Mammary epithelial cell (primary cell): ENCODE data around the gene TFCP2.

Experiments used
- CTCF ChIP-seq, 2 donors: IDR thresholded peaks in 1 of 2; conservative IDR thresholded peaks in 1 of 2; 2 replicates each; pipeline ENCODE4 v1.5.1; 2011 to 2012; ENCODE audit warnings: inconsistent platforms in 2 of 2, low read length in 2 of 2, mild to moderate bottlenecking in 2 of 2, control low read depth in 1 of 2, low read depth in 1 of 2; ENCODE audit not compliant: insufficient read depth in 1 of 2; ENCODE audit errors: extremely low read depth in 1 of 2
- EZH2 ChIP-seq: IDR thresholded peaks from 2 replicates; pipeline ENCODE4 v1.6.1; 2012; ENCODE audit warnings: low read length, inconsistent platforms, borderline replicate concordance

GRCh38 chr12:51188359-51189051, 15.6 kb upstream of the TFCP2 start:
- no peak for TF ChIP-seq EZH2
- no peak for TF ChIP-seq CTCF (conservative IDR thresholded peaks at IDR 0.05 in 1 of 2, IDR thresholded peaks at IDR 0.05 in 1 of 2; ENCODE audit: extremely low read depth in 1 of 2, insufficient read depth in 1 of 2, low read depth in 1 of 2, low read length in 2 of 2)
